Stimulated activated naive CD8-positive, alpha-beta T cell treated with anti-CD3 and anti-CD28 coated beads, Interleukin-15, amount 100 ng/mL, for 72 hours (primary cell): ENCODE results near the gene TRIM26.
"Not testable (repeated sequence)": the region's sequence is repeated elsewhere in the genome, so short reads cannot be mapped to it uniquely, and the experiment has no call there.

Source experiments
- ATAC-seq: fragments of 150-1000 bp; cut with Tn5 transposase; 2 replicates; pipeline ENCODE4 v1.10.0; 2021; ENCODE audit warnings: mild to moderate bottlenecking, moderate library complexity
- DNase-seq, 2 donors: peaks; one replicate each; pipeline ENCODE4 v3.0.0; 2021 to 2022
- H3K27ac Mint-ChIP-seq, 2 donors: one replicate each; pipeline ENCODE4 v1.8.0; 2022; ENCODE audit warnings: mild to moderate bottlenecking in 2 of 2, mixed read lengths in 2 of 2, moderate library complexity in 2 of 2
- H3K27me3 Mint-ChIP-seq: one replicate; pipeline ENCODE4 v1.8.0; 2022; ENCODE audit warnings: mixed read lengths
- H3K4me1 Mint-ChIP-seq: one replicate; pipeline ENCODE4 v1.8.0; 2022; ENCODE audit warnings: mild to moderate bottlenecking, mixed read lengths
- H3K4me3 Mint-ChIP-seq, 2 donors: one replicate each; pipeline ENCODE4 v1.8.0; 2022; ENCODE audit warnings: mild to moderate bottlenecking in 2 of 2, mixed read lengths in 2 of 2, moderate library complexity in 1 of 2
- H3K9me3 Mint-ChIP-seq, 2 donors: one replicate each; pipeline ENCODE4 v1.8.0; 2022; ENCODE audit warnings: mixed read lengths in 2 of 2

Gene TRIM26

DNA sequence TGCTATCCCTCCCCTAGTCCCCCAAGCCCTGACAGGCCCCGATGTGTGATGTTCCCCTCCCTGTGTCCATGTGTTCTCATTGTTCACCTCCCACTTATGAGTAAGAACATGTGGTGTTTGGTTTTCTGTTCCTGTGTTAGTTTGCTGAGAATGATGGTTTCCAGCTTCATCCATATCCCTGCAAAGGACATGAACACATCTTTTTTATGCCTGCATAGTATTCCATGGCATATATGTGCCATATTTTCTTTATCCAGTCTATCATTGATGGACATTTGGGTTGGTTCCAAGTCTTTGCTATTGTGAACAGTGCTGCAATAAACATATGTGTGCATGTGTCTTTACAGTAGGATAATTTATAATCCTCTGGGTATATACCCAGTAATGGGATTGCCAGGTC is 48.0 kb downstream of the TRIM26 start:
- not testable (repeated sequence) for H3K9me3 Mint-ChIP-seq, H3K27ac Mint-ChIP-seq, H3K4me3 Mint-ChIP-seq, ATAC-seq, DNase-seq
- peaks cover 37% of the 10 kb centered on the region for H3K27me3 Mint-ChIP-seq
- H3K4me1 Mint-ChIP-seq: peaks cover 54% of the 10 kb centered on the region

DNA sequence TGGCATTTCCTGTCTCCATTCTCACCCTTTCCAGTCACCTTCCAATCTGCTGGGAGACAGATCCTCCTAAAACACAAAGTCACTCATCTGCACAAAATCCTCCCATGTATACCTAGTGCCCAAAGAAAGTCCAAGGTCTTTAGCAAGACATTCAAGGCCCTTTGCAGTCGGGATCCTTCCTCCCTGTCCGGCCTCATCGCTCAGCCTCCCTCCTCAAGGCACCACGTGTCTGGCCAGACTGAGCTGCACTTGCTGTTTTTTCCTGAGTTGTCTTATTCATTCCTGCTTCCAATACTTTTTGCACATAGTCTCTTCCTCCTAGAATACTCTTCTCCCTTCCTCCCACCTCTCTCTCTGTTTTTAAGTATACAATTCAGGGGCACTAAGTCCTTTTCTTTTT is 48.5 kb downstream of the TRIM26 start:
- Mint-ChIP-seq H3K4me3 (no peak overlapping the region), H3K27ac (no peak overlapping the region), H3K27me3 (peaks cover 32% of the 10 kb centered on the region), H3K4me1 (peaks cover 51% of the 10 kb centered on the region), H3K9me3 (no peaks in the 10 kb centered on the region)
- DNase-seq (no peak), ATAC-seq (no peak)

DNA sequence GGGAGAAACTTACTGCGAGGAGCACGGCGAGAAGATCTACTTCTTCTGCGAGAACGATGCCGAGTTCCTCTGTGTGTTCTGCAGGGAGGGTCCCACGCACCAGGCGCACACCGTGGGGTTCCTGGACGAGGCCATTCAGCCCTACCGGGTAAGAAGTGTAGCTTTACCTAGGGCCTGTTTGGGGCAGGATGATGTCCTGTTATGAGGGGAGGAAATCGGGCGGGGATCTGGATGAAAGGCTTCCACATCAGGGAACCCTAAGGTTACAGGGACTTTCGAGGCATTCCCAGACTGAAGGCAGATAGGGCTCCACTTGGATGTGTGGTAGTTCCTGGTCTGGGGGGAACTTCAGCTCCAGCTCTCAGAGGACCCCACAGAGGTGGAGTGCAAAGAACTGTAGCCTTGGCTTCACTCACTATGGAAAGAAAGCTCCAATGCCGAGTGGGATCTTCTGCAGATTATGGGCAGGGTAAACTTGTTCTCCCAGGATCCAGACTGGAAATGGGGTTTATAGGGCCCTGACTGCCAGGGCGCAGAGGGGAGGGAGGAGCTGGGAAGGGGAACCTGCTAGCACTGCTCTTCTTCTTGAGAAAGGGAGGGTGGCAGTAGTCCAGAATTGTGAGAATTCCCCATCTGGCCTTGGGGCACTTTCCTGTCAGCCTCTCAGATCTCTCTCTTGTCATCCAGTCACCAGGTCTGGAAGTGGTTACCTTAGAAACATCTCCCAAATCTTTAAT is 49.1 kb downstream of the TRIM26 start:
- Mint-ChIP-seq H3K27ac (no peak overlapping the region), H3K9me3 (no peaks in the 10 kb centered on the region), H3K4me1 (peaks cover 51% of the 10 kb centered on the region), H3K4me3 (peak overlapping the region in 1 of 2 donors; percentile 55), H3K27me3 (peaks cover 28% of the 10 kb centered on the region)
- DNase-seq: no peak
- ATAC-seq: no peak

DNA sequence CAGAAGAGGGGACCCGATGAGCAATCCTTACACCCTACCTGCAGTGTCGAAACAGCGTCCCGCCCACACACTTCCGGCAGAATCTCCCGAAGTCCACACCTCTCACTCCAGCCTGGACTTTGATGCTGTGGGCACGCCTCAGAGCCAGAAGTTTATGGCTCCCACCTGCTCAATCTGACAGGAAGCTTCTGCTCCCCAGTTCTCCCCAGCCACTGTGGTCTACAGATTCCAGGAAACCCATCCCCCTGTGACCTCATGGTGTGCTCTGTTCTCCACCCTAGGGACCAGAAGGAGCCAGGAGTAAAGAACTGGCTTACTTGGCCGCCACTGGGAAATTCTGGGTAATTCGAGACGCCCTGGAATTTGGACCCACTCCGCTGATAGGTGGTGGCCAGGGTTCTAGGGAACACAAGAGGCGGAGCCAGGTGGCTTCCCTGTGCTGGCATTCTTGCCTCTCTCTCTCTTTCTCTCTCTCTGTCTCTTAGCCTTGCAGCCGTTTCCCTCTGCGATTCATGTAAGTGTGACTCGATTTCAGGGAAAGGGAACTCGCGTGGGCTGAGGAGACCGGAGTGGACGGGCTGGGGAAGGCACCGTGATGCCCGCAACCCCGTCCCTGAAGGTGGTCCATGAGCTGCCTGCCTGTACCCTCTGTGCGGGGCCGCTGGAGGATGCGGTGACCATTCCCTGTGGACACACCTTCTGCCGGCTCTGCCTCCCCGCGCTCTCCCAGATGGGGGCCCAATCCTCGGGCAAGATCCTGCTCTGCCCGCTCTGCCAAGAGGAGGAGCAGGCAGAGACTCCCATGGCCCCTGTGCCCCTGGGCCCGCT is 49.9 kb downstream of the TRIM26 start, which contains the start of gene TRIM15:
Gene TRIM15 (plus strand): TSS at position 457 of the 828 bp plus-strand sequence. CDS start 139 bp downstream, at position 596.
- peak; percentile 45 to 73 for DNase-seq
- peak; percentile 86 for ATAC-seq

DNA sequence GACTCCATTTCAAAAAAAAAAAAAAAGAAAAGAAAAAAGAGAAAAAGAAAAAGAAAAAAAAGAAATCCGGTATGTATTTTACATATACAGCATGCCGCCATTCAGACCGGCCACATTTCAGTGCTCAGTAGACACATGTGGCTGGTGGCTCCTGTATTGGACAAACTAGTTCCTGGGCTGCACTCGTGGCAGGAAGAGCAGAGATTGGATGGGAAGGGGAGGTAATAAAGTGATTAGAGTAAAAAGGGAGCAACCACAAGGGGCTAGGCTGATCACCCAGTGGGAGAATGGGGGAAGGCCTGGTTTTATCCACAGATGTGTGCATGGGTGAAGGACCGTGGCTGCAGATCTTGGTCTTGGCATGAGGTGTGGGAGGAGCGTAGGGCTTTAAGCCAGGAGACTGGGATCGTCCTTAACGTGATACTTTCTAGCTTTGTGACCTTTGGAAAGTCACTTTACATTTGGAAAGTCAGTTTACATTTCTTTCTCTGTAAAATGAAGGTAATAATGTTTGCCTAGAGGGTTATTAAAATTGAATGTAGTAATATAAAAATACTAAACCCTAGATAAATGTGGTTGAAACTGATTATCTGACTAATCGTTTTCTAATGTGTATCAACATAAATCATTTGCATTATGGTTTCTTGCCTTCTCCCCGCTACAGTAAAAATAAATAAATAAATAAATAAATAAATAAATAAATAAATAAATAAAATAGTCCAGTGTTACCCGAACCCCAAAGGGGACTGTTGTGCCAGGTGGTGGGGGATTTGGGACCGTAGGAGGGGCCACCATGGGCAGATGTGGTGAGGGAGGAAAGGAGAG is 50.7 kb downstream of the TRIM26 start:
- DNase-seq: no peak
- Mint-ChIP-seq H3K27me3 (peaks cover 23% of the 10 kb centered on the region), H3K9me3 (no peaks in the 10 kb centered on the region), H3K27ac (no peak overlapping the region), H3K4me3 (peak overlapping the region; percentile 55 to 59), H3K4me1 (peaks cover 48% of the 10 kb centered on the region)
- no peak for ATAC-seq

More for the DNA sequence above, 49.9 kb downstream of the TRIM26 start, which contains the start of gene TRIM15:
- Mint-ChIP-seq H3K27me3 (peaks cover 28% of the 10 kb centered on the region), H3K4me1 (peaks cover 51% of the 10 kb centered on the region), H3K9me3 (no peaks in the 10 kb centered on the region), H3K27ac (peak within 1 kb of the TSS in 1 of 2 donors; percentile 54), H3K4me3 (peak within 1 kb of the TSS; percentile 55 to 59)

DNA sequence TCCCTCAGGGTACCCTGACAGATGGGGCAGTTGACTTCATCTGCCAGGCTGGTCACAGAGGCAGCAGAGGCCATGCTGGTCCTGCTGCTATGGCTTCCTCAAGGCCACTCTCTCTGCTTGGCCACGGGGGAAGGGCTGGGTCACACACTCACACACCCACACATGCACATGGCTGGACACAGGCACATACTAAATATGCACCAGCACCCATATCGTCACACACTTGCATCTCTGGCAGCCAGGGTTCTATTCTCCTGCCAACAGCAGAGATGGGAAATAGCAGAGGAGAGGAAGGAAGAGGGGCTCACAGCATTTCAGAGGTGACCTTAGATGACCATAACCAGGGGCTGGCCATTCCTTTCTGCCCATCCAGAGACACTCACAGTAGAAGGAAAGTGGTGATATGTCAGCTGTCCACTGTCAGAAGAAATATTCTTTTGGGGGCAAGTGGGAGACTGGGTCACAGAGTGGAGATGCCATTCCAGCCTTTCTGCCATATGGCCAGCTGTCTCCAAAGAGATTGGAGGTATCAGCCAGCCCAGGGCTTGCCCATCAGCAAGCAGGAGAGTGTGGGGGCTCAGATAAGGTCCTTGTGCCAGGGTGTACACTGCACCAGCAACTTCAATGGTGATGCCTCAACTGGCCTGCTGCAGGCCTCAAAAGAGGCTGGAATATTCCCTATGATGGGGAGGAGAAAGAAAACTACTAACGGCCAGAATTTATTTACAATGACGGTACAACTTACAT is 52.2 kb downstream of the TRIM26 start, which contains the start of gene TRIM10:
Gene TRIM10 (minus strand): TSS at position 427 of the 747 bp plus-strand sequence. CDS start 353 bp downstream, at position 74.
- H3K27ac Mint-ChIP-seq: no peak within 1 kb of the TSS
- H3K4me1 Mint-ChIP-seq: peaks cover 37% of the 10 kb centered on the region
- H3K9me3 Mint-ChIP-seq: no peaks in the 10 kb centered on the region
- no peak for ATAC-seq
- H3K4me3 Mint-ChIP-seq: peak within 1 kb of the TSS in 1 of 2 donors; percentile 17
- H3K27me3 Mint-ChIP-seq: peaks cover 29% of the 10 kb centered on the region
- DNase-seq: no peak

DNA sequence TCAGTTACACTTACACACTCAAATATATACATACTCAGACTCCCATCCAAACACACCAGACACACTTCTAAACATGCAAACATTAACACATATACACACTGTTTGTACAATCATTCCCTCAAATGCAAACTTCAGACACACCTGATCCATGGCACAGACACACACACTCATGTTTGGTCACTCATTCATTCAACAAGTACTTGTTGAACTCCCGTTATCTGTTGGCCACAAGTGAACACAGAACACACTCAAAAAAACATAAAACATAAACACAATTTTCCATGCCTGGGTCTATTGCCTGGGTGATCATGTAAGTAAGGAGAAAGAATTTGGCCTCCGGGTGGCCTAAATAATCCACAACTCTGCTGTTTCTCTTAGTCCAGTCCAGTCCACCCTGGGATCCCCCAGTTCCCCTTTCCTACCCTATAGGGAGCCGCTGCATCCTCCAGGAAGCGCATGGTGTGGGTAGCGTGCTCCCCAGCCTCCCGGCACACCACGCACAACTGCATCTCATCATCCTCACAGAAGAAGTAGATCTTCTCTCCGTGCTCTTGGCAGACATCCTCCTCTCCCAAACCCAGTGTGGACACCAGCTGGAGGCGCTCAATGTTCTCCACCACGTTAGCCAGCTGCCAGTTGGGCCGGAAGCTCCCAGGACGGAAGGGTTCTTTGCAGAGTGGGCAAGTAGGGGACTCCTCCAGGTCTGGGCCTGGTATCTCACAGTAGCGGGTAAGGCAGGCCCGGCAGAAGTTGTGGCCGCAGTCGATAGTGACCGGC is 53.0 kb downstream of the TRIM26 start:
- Mint-ChIP-seq H3K9me3 (no peaks in the 10 kb centered on the region), H3K4me1 (peaks cover 37% of the 10 kb centered on the region)

GRCh38 chr6:30158475-30159040 is 54.6 kb downstream of the TRIM26 start:
- Mint-ChIP-seq H3K27me3 (peaks cover 38% of the 10 kb centered on the region), H3K4me1 (peaks cover 32% of the 10 kb centered on the region), H3K9me3 (no peaks in the 10 kb centered on the region), H3K27ac (no peak overlapping the region), H3K4me3 (no peak overlapping the region)
- ATAC-seq: peak; percentile 53
- no peak for DNase-seq

More for the DNA sequence above, 53.0 kb downstream of the TRIM26 start:
- no peak overlapping the region for H3K27ac Mint-ChIP-seq
- no peak for ATAC-seq
- H3K27me3 Mint-ChIP-seq: peaks cover 33% of the 10 kb centered on the region
- no peak overlapping the region for H3K4me3 Mint-ChIP-seq
- no peak for DNase-seq

DNA sequence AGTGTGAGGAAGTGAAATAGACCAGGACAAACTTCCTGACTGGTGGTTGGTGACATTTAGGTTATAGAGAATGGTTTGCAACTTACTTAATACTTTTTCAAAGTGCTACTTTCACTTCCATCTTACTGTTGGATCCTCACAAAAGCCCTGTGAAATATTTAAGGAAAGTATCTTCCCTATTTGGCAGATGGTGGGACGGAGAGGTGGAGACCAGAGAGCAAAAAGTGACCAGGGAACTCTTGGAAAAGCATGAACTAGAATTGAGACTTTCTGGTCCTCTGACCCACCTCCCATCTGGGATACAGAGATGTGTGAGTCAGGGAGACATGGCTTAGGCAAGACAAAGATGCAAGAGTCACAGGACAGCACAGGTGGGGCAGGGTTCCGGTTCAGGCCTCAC is 55.2 kb downstream of the TRIM26 start:
- Mint-ChIP-seq H3K9me3 (no peaks in the 10 kb centered on the region), H3K4me1 (peaks cover 30% of the 10 kb centered on the region), H3K27me3 (peaks cover 44% of the 10 kb centered on the region), H3K4me3 (no peak overlapping the region), H3K27ac (no peak overlapping the region)
- ATAC-seq (no peak), DNase-seq (no peak)

DNA sequence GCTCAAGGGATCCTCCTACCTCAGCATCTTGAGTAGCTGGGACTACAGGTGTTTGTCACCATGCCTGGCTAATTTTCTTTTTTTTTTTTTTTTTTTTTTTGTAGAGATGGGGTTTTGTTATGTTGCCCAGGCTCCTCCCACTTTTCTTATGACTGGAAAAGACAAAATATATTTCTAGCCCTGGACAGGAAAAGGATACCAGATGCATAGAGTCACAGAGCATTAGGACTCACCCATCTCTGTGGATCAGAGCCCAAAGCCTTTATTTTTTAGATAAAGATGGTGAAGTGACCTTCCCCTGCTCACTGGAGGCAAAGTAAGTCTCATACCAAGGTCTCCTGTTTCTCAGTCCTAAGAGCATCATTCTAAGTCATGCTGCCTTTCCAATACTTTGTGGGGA is 55.6 kb downstream of the TRIM26 start:
- Mint-ChIP-seq H3K27me3 (peaks cover 47% of the 10 kb centered on the region), H3K9me3 (no peaks in the 10 kb centered on the region)
- DNase-seq: no peak

DNA sequence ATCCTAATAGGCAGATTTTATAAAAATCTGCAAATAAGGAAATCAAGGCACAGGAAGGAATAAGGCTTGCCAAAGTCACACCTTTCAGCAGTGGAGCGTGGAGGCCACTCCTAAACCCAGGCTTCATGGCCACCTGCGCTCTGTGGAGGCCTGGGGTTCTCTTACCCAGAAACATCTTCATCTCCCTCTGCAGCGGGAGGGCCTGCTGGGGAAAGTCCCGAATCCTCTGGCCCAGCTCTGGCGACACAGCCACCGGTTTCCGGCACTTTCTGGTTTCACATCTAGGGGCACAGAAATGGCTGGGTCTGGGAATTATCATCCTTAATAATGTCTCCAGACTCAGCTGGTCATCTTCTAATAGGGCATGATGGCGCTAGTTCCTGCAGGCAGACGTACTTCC is 56.4 kb downstream of the TRIM26 start:
- DNase-seq (no peak), ATAC-seq (no peak)
- H3K27ac Mint-ChIP-seq: no peak overlapping the region
- no peaks in the 10 kb centered on the region for H3K9me3 Mint-ChIP-seq
- H3K27me3 Mint-ChIP-seq: peaks cover 47% of the 10 kb centered on the region
- H3K4me3 Mint-ChIP-seq: no peak overlapping the region
- peaks cover 21% of the 10 kb centered on the region for H3K4me1 Mint-ChIP-seq

More for the DNA sequence above, 55.6 kb downstream of the TRIM26 start:
- Mint-ChIP-seq H3K27ac (no peak overlapping the region), H3K4me3 (no peak overlapping the region), H3K4me1 (peaks cover 27% of the 10 kb centered on the region)
- ATAC-seq: no peak

- ATAC-seq (no peak), DNase-seq (no peak)
- Mint-ChIP-seq H3K27ac (no peak overlapping the region), H3K27me3 (peaks cover 47% of the 10 kb centered on the region), H3K4me1 (peaks cover 21% of the 10 kb centered on the region), H3K9me3 (no peaks in the 10 kb centered on the region), H3K4me3 (no peak overlapping the region)
Observed at GRCh38 chr6:30156262-30156599, 57.0 kb downstream of the TRIM26 start.

GRCh38 chr6:30155520-30156261 is 57.5 kb downstream of the TRIM26 start:
- ATAC-seq (no peak), DNase-seq (no peak)
- no peaks in the 10 kb centered on the region for H3K9me3 Mint-ChIP-seq
- no peak overlapping the region for H3K27ac Mint-ChIP-seq
- H3K4me3 Mint-ChIP-seq: no peak overlapping the region
- peaks cover 21% of the 10 kb centered on the region for H3K4me1 Mint-ChIP-seq
- H3K27me3 Mint-ChIP-seq: peaks cover 49% of the 10 kb centered on the region
